Stimulated activated naive B cell treated with anti-CD40 and anti-IgM and Interleukin-4, amounts not matched to agents 10 μg/mL and 1 μg/mL and 100 μg/mL, for 72 hours (primary cell): ENCODE results near the gene NFIC.
A peak's percentile ranks its signal among the peaks of the same experiment; 100 is the strongest.
"Not testable (repeated sequence)": the region's sequence is repeated elsewhere in the genome, so short reads cannot be mapped to it uniquely, and the experiment has no call there.

Experiments
- ATAC-seq, 2 donors: fragments of 150-1000 bp; cut with Tn5 transposase; replicated peaks; 2 replicates each; pipeline ENCODE4 v1.10.0; 2021; ENCODE audit warnings: moderate library complexity in 1 of 2
- DNase-seq: peaks from one replicate; pipeline ENCODE4 v3.0.0; 2021
- H3K27ac Mint-ChIP-seq: one replicate; pipeline ENCODE4 v1.8.0; 2022; ENCODE audit warnings: mild to moderate bottlenecking, mixed read lengths
- H3K27me3 Mint-ChIP-seq, 2 donors: one replicate each; pipeline ENCODE4 v1.8.0; 2022; ENCODE audit warnings: mixed read lengths in 2 of 2
- H3K36me3 Mint-ChIP-seq, 2 donors: one replicate each; pipeline ENCODE4 v1.8.0; 2022; ENCODE audit warnings: mixed read lengths in 2 of 2, mild to moderate bottlenecking in 1 of 2
- H3K4me1 Mint-ChIP-seq, 2 donors: one replicate each; pipeline ENCODE4 v1.8.0; 2022; ENCODE audit warnings: mixed read lengths in 2 of 2, mild to moderate bottlenecking in 1 of 2
- H3K4me3 Mint-ChIP-seq, 2 donors: one replicate each; pipeline ENCODE4 v1.8.0; 2022; ENCODE audit warnings: mild to moderate bottlenecking in 2 of 2, mixed read lengths in 2 of 2, moderate library complexity in 1 of 2
- H3K9me3 Mint-ChIP-seq, 2 donors: one replicate each; pipeline ENCODE4 v1.8.0; 2022; ENCODE audit warnings: mixed read lengths in 2 of 2, mild to moderate bottlenecking in 1 of 2

Gene NFIC

DNA sequence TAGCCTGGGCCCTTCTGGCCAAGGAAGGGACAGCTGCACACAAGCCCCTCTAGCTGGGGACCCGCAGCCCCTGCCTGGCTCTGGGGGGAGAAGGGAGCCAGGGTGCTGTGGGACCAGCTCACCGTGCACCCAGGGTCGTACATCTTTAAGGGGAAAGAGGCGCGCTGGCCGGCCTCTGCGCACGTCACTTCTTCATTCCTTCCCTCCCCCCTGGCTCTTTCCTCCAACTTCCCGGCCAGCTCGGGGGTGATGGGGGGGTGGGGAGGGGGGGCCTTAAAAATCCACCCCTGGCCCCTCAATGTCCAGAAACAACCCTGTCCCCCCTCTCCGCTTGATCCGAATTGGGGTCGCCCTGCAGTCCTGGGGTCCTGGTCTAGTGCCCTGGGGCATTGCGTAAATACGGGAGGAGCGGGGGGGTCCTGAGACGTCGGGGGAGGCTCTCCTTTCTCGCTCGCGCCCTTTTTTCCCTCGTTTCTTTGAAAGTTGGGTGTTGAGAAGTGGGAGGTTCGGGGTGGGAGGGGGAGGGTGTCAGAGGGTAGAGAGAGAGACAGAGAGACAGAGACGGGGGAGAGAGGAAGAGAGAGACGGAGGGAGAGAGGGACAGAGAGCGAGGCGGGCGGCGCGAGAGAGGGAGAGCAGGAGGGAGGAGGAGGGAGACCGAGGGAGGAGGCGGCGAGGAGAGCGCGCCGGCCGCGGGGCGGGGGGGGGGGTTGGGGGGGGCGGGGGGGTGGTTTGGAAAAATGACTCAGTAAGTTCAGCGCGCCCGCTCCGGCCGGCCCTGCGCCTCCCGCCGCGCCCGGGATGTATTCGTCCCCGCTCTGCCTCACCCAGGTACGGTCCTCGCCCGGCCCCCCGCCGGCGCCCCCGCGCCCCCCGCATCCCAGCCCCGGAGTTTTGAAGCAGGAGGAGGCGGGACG lies at the start of gene NFIC:
Gene NFIC, plus strand, starts transcription at position 748 of the 917 bp plus-strand sequence. Its CDS starts 54 bp downstream, at position 802.
- H3K27ac Mint-ChIP-seq = peak within 1 kb of the TSS; percentile 79
- no peaks in the 10 kb centered on the region for H3K9me3 Mint-ChIP-seq
- DNase-seq (no peak), ATAC-seq (peak; percentile 11 to 32)
- H3K27me3 Mint-ChIP-seq = peaks cover 12 to 14% of the 10 kb centered on the region in 2 donors
- peaks cover 0 to 5% of the 10 kb centered on the region in 2 donors for H3K36me3 Mint-ChIP-seq
- H3K4me3 Mint-ChIP-seq = peak within 1 kb of the TSS; percentile 82 to 87
- H3K4me1 Mint-ChIP-seq = peaks cover 58 to 61% of the 10 kb centered on the region in 2 donors

DNA sequence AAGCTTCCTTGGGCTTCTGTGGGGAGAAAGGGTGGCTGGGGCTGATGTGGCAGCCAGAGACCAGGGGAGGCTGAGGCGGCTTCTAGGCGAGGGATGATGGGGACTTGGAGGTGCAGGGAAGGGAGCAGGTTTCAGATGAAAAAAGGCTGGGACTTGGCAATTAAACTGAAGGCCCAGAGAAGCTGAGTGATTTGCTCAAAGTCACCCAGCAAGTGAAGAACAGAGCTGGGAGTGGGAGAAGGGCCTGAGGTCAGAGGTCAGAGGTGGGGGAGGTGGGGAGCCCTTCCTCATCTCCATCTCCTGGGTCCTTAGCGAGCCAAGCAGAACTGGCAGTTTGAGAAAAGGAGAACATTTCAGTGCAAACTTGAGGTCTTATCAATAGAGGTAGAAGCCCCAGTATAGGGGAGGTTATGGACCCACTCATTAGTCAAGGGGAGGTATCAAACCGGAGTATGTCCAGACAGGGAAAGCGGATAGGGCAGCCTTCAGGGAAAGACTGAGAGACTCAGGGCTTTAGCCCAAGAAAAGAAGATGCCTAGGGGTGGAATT lies 49.6 kb upstream of the NFIC start:
- peaks cover 30 to 49% of the 10 kb centered on the region in 2 donors for H3K27me3 Mint-ChIP-seq
- H3K27ac Mint-ChIP-seq = no peak overlapping the region
- H3K4me3 Mint-ChIP-seq = no peak overlapping the region
- ATAC-seq (no peak), DNase-seq (no peak)
- no peaks in the 10 kb centered on the region for H3K36me3 Mint-ChIP-seq
- H3K4me1 Mint-ChIP-seq = no peaks in the 10 kb centered on the region
- no peaks in the 10 kb centered on the region for H3K9me3 Mint-ChIP-seq

DNA sequence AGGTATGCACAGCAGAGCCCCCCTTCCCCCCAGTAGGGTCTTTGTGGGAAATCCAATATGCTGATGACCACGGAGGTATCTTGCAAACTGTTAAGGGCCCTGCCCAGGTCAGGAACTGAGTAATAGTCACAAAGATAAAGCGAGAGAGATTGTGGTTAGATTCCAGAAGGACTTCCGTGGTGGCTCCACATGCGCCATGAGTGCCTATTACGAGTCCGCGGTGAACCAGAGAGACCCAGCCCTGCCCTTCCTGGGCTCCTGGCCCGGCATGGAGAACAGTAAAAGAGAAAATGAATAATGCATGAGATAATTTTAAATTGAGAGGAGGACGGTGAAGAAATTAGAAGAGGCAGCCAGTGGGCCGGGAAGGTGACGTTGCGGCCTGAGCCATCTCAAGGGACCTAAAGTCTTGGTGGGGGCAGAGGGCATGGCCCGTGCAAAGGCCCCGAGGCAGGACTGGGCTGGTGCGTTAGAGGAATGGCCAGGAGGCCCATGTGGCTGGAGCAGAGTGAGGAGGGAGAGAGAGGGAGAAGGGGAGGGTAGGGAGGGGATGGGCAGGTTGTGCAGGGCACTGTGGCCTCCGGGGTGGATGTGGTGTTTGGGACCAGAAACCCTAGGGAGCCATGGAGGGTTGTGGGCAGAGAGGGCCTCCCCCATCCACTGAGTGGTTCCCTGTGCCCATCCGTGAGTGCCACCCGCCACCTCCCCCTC lies 46.6 kb upstream of the NFIC start:
- ATAC-seq = no peak
- Mint-ChIP-seq H3K9me3 (peaks cover 5% of the 10 kb centered on the region in 2 donors), H3K27ac (no peak overlapping the region), H3K4me3 (no peak overlapping the region), H3K4me1 (peaks cover 8 to 10% of the 10 kb centered on the region in 2 donors), H3K27me3 (peaks cover 38 to 53% of the 10 kb centered on the region in 2 donors), H3K36me3 (no peaks in the 10 kb centered on the region)
- DNase-seq = no peak

DNA sequence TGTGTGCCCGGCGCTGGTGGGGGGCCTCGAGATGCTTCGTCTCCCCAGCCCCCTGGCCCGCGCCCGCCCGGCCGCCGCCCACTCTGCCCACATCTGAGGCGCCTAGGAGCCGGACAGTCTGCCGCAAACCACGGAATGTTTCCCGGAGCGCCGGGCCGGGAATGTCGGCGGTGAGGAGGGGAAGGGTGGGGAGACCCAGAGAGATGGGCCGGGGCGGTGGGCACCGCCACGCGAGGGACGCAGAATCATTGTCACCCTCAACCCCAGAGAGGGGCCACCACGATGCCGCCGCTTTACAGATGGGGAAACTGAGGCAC lies 46.1 kb upstream of the NFIC start:
- H3K4me3 Mint-ChIP-seq = no peak overlapping the region
- ATAC-seq = no peak
- H3K27ac Mint-ChIP-seq = no peak overlapping the region
- H3K36me3 Mint-ChIP-seq = no peaks in the 10 kb centered on the region
- no peak for DNase-seq
- peaks cover 8 to 10% of the 10 kb centered on the region in 2 donors for H3K4me1 Mint-ChIP-seq
- peaks cover 5% of the 10 kb centered on the region in 2 donors for H3K9me3 Mint-ChIP-seq
- peaks cover 39 to 54% of the 10 kb centered on the region in 2 donors for H3K27me3 Mint-ChIP-seq

DNA sequence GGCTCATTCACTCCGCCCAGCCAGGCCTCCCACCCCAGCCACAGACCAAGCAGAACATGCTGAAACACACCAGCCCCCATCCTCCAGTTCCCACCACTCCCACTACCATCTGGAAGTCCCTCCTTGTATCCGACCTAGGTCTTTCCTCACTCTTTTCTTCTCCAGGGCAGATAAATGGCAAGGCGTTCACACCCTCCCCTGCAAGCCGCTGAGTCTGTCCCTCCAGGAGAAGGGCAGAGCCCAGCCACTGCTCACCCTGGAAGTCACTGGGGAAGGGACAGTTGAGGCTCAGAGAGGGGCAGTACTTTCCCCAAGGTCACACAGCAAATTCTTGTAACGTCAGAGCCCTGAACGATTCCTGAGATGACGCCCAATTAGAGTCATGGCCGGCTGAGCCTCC lies 45.5 kb upstream of the NFIC start:
- Mint-ChIP-seq H3K4me3 (no peak overlapping the region), H3K36me3 (no peaks in the 10 kb centered on the region), H3K4me1 (peaks cover 8 to 10% of the 10 kb centered on the region in 2 donors), H3K27ac (no peak overlapping the region), H3K27me3 (peaks cover 39 to 54% of the 10 kb centered on the region in 2 donors), H3K9me3 (peaks cover 5% of the 10 kb centered on the region in 2 donors)
- ATAC-seq (no peak), DNase-seq (no peak)

DNA sequence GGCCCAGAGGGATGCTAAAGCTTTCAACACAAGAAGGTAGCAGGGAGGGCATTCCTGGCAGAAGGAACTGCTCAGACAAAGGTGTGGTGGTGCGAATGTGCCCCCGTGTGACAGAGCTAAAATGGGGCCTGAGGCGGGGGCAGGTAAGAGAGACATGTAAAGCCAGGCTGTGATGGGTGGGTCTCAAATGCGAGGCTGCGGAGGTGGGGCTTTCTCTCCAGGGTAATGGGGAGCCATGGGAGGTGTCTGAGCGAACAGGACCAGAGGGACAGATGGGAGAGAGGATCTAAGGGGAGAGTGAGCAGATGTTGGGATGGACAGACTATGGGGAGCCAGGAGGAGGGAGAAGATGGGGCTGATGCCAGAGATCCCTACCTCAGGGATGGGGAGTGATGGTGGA lies 44.7 kb upstream of the NFIC start:
- peaks cover 34 to 46% of the 10 kb centered on the region in 2 donors for H3K27me3 Mint-ChIP-seq
- no peak overlapping the region for H3K4me3 Mint-ChIP-seq
- H3K4me1 Mint-ChIP-seq = peaks cover 8 to 10% of the 10 kb centered on the region in 2 donors
- H3K36me3 Mint-ChIP-seq = no peaks in the 10 kb centered on the region
- H3K27ac Mint-ChIP-seq = no peak overlapping the region
- ATAC-seq (no peak), DNase-seq (no peak)
- peaks cover 5% of the 10 kb centered on the region in 2 donors for H3K9me3 Mint-ChIP-seq

DNA sequence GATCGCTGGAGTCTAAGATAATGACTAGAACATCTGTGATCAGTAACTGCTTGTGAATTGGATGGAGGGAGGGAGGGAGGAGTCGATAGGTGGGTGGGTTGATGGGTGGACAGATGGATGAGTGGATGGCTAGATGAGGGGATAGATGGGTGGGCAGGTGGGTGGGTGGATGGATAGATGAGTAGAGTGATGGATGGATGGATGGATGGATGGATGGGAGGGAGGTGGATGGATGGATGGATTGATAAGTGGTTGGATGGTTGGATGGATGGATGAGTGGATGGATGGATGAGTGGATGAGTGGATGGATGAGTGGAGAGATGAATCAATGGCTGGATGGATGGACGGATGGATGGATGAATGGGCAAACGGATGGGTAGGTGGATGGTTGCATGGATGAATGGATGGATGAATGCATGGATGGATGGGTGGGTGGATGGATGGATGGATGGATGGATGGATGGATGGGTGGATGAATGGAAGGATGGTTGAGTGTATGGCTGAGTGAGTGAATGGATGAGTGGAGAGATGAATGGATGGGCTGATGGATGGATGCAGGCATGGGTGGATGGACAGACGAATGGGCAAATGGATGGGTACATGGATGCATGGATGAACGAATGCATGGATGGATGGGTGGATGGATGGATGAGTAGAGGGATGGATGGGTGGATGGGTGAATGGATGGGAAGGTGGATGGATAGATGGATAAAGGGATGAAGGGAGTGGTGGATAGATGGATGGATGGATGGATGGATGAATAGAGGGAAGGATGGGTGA lies 44.0 kb upstream of the NFIC start:
- no peak for DNase-seq

DNA sequence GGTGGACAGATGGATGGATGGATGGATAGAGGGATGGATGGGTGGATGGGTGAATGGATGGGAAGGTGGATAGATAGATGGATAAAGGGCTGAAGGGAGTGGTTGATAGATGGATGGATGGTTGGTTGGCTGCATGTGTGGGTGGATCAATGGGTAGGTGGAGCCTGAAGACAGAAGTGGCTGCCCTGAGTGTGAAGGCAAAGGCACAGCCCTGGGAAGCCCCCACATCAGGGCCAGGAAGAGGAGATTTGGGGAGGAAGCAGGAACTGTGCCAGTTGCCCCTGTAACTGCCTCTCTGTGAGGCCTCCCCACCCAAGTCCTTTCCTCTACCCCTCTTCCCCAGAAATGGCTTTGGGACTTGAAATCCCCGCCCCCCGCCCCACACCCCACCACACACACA lies 43.4 kb upstream of the NFIC start:
- Mint-ChIP-seq H3K4me1 (peaks cover 8 to 10% of the 10 kb centered on the region in 2 donors), H3K27me3 (peaks cover 34 to 49% of the 10 kb centered on the region in 2 donors), H3K9me3 (peaks cover 5% of the 10 kb centered on the region in 2 donors), H3K36me3 (no peaks in the 10 kb centered on the region), H3K27ac (no peak overlapping the region), H3K4me3 (no peak overlapping the region)
- no peak for DNase-seq
- ATAC-seq = peak; percentile 27 to 51

More for the DNA sequence above, 44.0 kb upstream of the NFIC start:
- no peaks in the 10 kb centered on the region for H3K36me3 Mint-ChIP-seq
- ATAC-seq = no peak
- no peak overlapping the region for H3K4me3 Mint-ChIP-seq
- peaks cover 8 to 10% of the 10 kb centered on the region in 2 donors for H3K4me1 Mint-ChIP-seq
- no peak overlapping the region for H3K27ac Mint-ChIP-seq
- H3K27me3 Mint-ChIP-seq = peaks cover 34 to 49% of the 10 kb centered on the region in 2 donors
- peaks cover 5% of the 10 kb centered on the region in 2 donors for H3K9me3 Mint-ChIP-seq

DNA sequence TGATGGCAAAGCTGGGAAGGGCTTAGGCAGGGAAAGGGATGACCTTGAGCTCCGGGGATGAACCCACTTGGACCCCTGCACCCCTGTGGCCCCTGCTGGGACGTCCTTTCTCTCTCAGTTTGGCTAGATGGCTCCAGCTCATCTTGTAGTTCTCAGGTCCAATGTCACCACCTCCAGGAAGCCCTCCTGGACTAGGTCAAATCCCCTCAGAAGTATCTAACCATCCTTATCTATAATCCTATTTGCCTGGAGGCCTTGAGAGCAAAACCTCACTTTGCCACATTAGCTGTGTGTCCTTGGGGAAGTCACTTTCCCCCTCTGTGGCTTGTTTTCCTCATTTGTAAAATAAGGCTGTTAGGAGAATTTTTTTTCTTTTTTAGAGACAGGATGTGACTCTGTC lies 42.7 kb upstream of the NFIC start:
- Mint-ChIP-seq H3K36me3 (no peaks in the 10 kb centered on the region), H3K4me3 (no peak overlapping the region), H3K27me3 (peaks cover 34 to 49% of the 10 kb centered on the region in 2 donors), H3K4me1 (peaks cover 8 to 10% of the 10 kb centered on the region in 2 donors), H3K27ac (no peak overlapping the region), H3K9me3 (peaks cover 5% of the 10 kb centered on the region in 2 donors)
- DNase-seq (no peak), ATAC-seq (no peak)

DNA sequence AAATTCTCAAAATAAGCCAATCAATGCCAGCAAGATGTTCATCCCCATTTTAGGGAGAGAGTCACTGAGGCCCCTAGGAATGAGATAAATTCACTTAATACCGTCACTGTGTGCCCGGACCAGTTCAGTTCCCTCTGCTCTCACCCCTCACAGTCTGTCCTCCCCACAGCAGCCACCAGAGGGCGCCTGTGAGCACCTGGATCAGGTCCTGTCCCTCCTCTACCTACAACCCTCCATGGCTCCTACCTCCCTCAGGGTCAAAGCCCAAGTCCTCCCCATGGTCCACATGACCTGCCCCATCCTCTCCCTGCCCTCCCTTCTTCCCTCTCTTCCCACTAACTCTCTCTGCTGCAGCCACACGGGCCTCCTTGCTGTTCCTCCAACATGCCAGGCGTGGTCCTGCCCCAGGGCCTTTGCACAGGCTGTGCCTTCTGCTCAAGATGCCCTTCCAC lies 42.0 kb upstream of the NFIC start:
- no peaks in the 10 kb centered on the region for H3K36me3 Mint-ChIP-seq
- ATAC-seq (peak; percentile 68 to 73), DNase-seq (peak; percentile 39)
- H3K27ac Mint-ChIP-seq = no peak overlapping the region
- peaks cover 5% of the 10 kb centered on the region in 2 donors for H3K9me3 Mint-ChIP-seq
- no peak overlapping the region for H3K4me3 Mint-ChIP-seq
- peaks cover 34 to 52% of the 10 kb centered on the region in 2 donors for H3K27me3 Mint-ChIP-seq
- peaks cover 8 to 10% of the 10 kb centered on the region in 2 donors for H3K4me1 Mint-ChIP-seq

DNA sequence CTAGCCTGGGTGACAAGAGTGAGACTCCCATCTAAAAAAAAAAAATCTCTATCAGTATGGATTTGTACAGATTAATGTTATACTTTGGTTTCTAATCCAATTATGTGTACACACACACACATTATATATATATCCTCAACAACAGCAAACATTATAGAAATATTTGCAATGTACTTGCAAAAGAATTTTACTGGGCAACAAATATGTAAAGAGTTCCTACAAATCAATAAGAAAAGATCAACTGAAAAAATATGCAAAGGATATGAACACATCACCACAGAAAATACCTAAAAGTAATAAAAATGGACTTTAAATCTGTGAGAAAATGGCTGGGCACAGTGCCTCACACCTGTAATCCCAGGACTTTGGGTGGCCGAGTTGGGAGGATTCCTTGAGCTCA lies 40.9 kb upstream of the NFIC start:
- Mint-ChIP-seq H3K27ac (no peak overlapping the region), H3K36me3 (no peaks in the 10 kb centered on the region), H3K4me3 (no peak overlapping the region), H3K4me1 (peaks cover 8 to 10% of the 10 kb centered on the region in 2 donors), H3K9me3 (peaks cover 5% of the 10 kb centered on the region in 2 donors), H3K27me3 (peaks cover 28 to 47% of the 10 kb centered on the region in 2 donors)
- ATAC-seq (no peak), DNase-seq (no peak)

DNA sequence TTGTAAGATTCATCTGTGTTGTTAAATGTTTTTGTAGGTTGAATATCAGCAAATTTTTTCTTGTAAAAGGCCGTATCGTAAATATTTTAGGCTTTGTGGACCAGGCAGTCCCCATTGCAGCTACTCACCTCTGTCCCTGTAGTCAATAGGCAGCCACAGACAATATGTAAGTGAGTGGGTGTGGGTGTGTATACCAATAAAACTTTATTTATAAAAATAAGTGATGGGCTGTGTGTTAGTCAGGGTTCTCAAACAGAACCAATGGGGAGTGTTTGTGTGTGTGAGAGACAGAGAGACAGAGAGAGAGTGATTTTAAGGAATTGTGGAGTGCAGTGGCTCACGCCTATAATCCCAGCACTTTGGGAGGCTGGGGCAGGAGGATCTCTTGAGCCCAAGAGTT lies 37.6 kb upstream of the NFIC start:
- H3K27me3 Mint-ChIP-seq = peaks cover 7 to 20% of the 10 kb centered on the region in 2 donors

DNA sequence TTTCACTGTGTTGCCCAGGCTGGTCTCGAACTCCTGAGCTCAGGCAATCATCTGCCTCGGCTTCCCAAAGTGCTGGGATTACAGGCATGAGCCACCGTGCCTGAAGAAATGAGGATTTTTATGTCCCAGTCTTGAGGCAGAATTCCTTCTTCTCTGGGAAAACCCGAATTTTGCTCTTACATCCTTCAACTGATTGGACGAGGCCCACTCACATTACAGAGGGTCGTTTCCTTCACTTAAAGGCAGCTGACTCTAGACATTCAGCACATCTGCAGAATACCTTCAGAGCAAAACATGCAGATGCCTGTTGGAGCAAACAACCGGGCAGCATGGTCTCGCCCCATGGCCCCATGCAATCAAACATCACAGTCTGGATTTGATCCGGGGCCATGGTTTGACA lies 36.3 kb upstream of the NFIC start:
- Mint-ChIP-seq H3K27ac (no peak overlapping the region), H3K4me3 (no peak overlapping the region), H3K36me3 (no peaks in the 10 kb centered on the region), H3K27me3 (peaks cover 0 to 17% of the 10 kb centered on the region in 2 donors), H3K9me3 (no peaks in the 10 kb centered on the region), H3K4me1 (no peaks in the 10 kb centered on the region)
- no peak for ATAC-seq
- DNase-seq = no peak

More for the DNA sequence above, 37.6 kb upstream of the NFIC start:
- no peak for DNase-seq
- Mint-ChIP-seq H3K4me3 (no peak overlapping the region), H3K9me3 (no peaks in the 10 kb centered on the region), H3K4me1 (no peaks in the 10 kb centered on the region), H3K36me3 (no peaks in the 10 kb centered on the region), H3K27ac (no peak overlapping the region)
- ATAC-seq = no peak

DNA sequence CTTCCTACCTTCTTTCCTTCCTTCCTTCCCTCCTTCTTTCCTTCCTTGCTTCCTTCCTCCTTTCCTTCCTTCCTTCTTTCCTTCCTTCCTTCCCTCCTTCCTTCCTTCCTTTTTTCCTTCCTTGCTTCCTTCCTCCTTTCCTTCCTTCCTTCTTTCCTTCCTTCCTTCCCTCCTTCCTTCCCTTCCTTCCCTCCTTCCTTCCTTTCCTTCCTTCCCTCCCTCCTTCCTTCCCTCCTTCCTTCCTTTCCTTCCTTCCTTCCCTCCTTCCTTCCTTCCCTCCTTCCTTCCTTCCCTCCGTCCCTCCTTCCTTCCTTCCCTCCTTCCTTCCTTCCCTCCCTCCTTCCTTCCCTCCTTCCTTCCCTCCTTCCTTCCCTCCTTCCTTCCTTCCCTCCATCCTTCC lies 34.2 kb upstream of the NFIC start:
- not testable (repeated sequence) for H3K36me3 Mint-ChIP-seq, H3K4me3 Mint-ChIP-seq, H3K9me3 Mint-ChIP-seq, H3K27ac Mint-ChIP-seq, H3K4me1 Mint-ChIP-seq, DNase-seq, ATAC-seq
- peaks cover 0 to 17% of the 10 kb centered on the region in 2 donors for H3K27me3 Mint-ChIP-seq
